GM12878 (cell line): ENCODE measurements around the gene DTNBP1. TPM values are rescaled to one million over a fixed set of nuclear protein-coding genes. Genes with fewer than 3 reads are reported as not detected.

Experiments used
- ATAC-seq: fragments of 200-7000 bp; cut with Tn5 transposase; 3 replicates; pipeline ENCODE4 v1.9.1; 2020; ENCODE audit warnings: mild to moderate bottlenecking, moderate library complexity
- BruUV-seq: library from RNA; stranded (reverse); fragments of 400-500 nt; replicated peaks from 2 replicates; lab custom pipeline; 2021; lab: Mats Ljungman, UMichigan
- CTCF ChIA-PET: fragments of 300-600 bp; sonication (Branson Sonifier 250); formaldehyde crosslinking; extraction: SDS; loops from one replicate; lab custom pipeline; 2021; ENCODE audit warnings: inconsistent platforms; lab: Yijun Ruan, JAX
- POLR2A ChIA-PET: fragments of 350-600 bp; formaldehyde crosslinking; extraction: SDS; loops from one replicate; lab custom pipeline; 2021; ENCODE audit warnings: inconsistent platforms; lab: Charles Lee
- RAD21 ChIA-PET: fragments of 300-600 bp; sonication (Branson Sonifier 250); formaldehyde crosslinking; loops from one replicate; lab custom pipeline; 2023; ENCODE audit warnings: antibody characterized with exemption; ENCODE audit not compliant: unreplicated experiment; lab: Charles Lee
- SMC1A ChIA-PET: fragments of 300-600 bp; sonication (Branson Sonifier 250); formaldehyde crosslinking; loops from one replicate; lab custom pipeline; 2023; ENCODE audit not compliant: unreplicated experiment, uncharacterized antibody; lab: Charles Lee
- DNase-seq: peaks from one replicate; pipeline ENCODE4 v3.0.0-alpha.2; 2011; ENCODE audit warnings: low read depth, low spot score
- FAIRE-seq: peaks from 3 replicates; lab custom pipeline; 2011; peaks lifted over from hg19 to GRCh38; lab: Jason Lieb, UNC
- H2AFZ ChIP-seq: 2 replicates; pipeline ENCODE4 v1.6.0; 2011; ENCODE audit warnings: low read depth, low read length, control low read depth; ENCODE audit not compliant: control insufficient read depth
- H3K27ac ChIP-seq: 2 replicates; pipeline ENCODE4 v1.5.1; 2011; ENCODE audit warnings: control low read depth; ENCODE audit not compliant: control insufficient read depth, insufficient read depth
- H3K27me3 ChIP-seq, 2 experiments: replicated peaks in 1 of 2; 2 replicates each; pipeline versions ENCODE4 v1.6.0 to v1.6.1; 2011; ENCODE audit warnings: low read length in 1 of 2; ENCODE audit not compliant: control insufficient read depth in 2 of 2, insufficient read depth in 2 of 2
- H3K36me3 ChIP-seq, 2 experiments: 2 replicates each; pipeline ENCODE4 v1.5.1; 2011; ENCODE audit warnings: low read length in 1 of 2; ENCODE audit not compliant: control insufficient read depth in 2 of 2, insufficient read depth in 2 of 2
- H3K4me1 ChIP-seq: 2 replicates; pipeline ENCODE4 v1.6.1; 2011; ENCODE audit warnings: mild to moderate bottlenecking, low read length, moderate library complexity, mixed read lengths; ENCODE audit not compliant: control insufficient read depth, insufficient read depth
- H3K4me2 ChIP-seq: 2 replicates; pipeline ENCODE4 v1.6.0; 2011; ENCODE audit warnings: control low read depth; ENCODE audit not compliant: control insufficient read depth, insufficient read depth
- H3K4me3 ChIP-seq: fragments of 200-600 bp; sonication (generic); 2 replicates; pipeline ENCODE4 v1.5.1; 2016
- H3K79me2 ChIP-seq: 2 replicates; pipeline ENCODE4 v1.6.0; 2011; ENCODE audit warnings: low read length; ENCODE audit not compliant: control insufficient read depth, insufficient read depth
- H3K9ac ChIP-seq: 2 replicates; pipeline ENCODE4 v1.8.0; 2011; ENCODE audit warnings: low read length, control low read depth, mixed read lengths; ENCODE audit not compliant: control insufficient read depth, insufficient read depth
- H3K9me3 ChIP-seq: replicated peaks from 3 replicates; pipeline ENCODE4 v1.5.1; 2011; ENCODE audit warnings: mild to moderate bottlenecking, low read length; ENCODE audit not compliant: control insufficient read depth, insufficient read depth
- H4K20me1 ChIP-seq: 2 replicates; pipeline ENCODE4 v1.6.0; 2011; ENCODE audit not compliant: control insufficient read depth, insufficient read depth
- HDAC6 ChIP-seq: fragments of 200-600 bp; sonication (generic); IDR thresholded peaks from one replicate; pipeline ENCODE4 v1.8.0; 2017; ENCODE audit warnings: antibody characterized with exemption; ENCODE audit not compliant: unreplicated experiment
- ZBTB33 ChIP-seq: fragments of 450-650 bp; IDR thresholded peaks from 2 replicates; pipeline ENCODE4 v1.6.1; 2017; ENCODE audit warnings: mild to moderate bottlenecking
- ZBTB40 ChIP-seq: fragments of 450-650 bp; IDR thresholded peaks from 2 replicates; pipeline ENCODE4 v1.6.1; 2016; ENCODE audit warnings: mild to moderate bottlenecking, moderate library complexity, borderline replicate concordance
- ZNF274 ChIP-seq: IDR thresholded peaks from one replicate; pipeline ENCODE4 v1.8.0; 2011; ENCODE audit not compliant: insufficient read length, insufficient read depth
- WGBS: methylation state at CpG from one replicate; pipeline ENCODE4 v1.1.6; 2016; ENCODE audit warnings: low lambda C conversion rate; ENCODE audit not compliant: insufficient replicate concordance, insufficient coverage; ENCODE audit errors: missing lambda C conversion rate; 5-methylcytosine and 5-hydroxymethylcytosine counted together
- in situ Hi-C: fragments of 300-500 bp; cut with MboI; formaldehyde crosslinking; loops from 9 replicates; pipeline ENCODE4 v1.14.3; 2018; ENCODE audit warnings: mixed read lengths
- intact Hi-C: fragments of 100-400 bp; cut with micrococcal nuclease; formaldehyde crosslinking; loops from one replicate; pipeline ENCODE4 v1.14.2; 2022; ENCODE audit not compliant: unreplicated experiment
- polyA plus RNA-seq, 11 experiments: library from polyadenylated mRNA; depleted of rRNA in 4 of 11; unstranded in 6 of 11; stranded (reverse) in 5 of 11; fragments of >200 nt; fragmentation: Nextera tagmentation in 4 of 11; fragmentation: Illumina TruSeq in 1 of 11; extraction: Ambion mirVana in 4 of 11; extraction: Trizol in 1 of 11; gene quantifications; 1 replicate in 1 of 11; 2 replicates in 10 of 11; pipeline versions ENCODE4 v1.2.1 to v1.2.3, GENCODE V29; 2011 to 2016; ENCODE audit warnings: inconsistent platforms in 2 of 11, missing spikeins in 2 of 11, low read depth in 1 of 11
- total RNA-seq, 4 experiments: library from RNA; depleted of rRNA in 3 of 4; stranded (reverse); fragments of >200 nt in 3 of 4; fragmentation: Illumina TruSeq in 1 of 4; extraction: Trizol in 1 of 4; gene quantifications; 2 replicates each; pipeline versions ENCODE4 v1.2.1 to v1.2.3, GENCODE V29; 2013 to 2021

DTNBP1 gene
- total and polyA plus RNA-seq, 10 of the 15 experiments (the other 5 are each of a cell fraction or from before 2014, with no cell fraction given) = 7.1 to 40.3 (median 20.1) TPM

- Histone ChIP-seq H3K36me3 (0 out of 4 replicates have a peak, but pooled peaks cover 0 to 7% of the 10 kb centered on the region in 2 experiments), H4K20me1 (no peaks in the 10 kb centered on the region), H3K9ac (no peak overlapping the region), H3K4me2 (no peak overlapping the region), H2AFZ (no peak overlapping the region), H3K79me2 (no peaks in the 10 kb centered on the region), H3K27me3 (no peaks in the 10 kb centered on the region), H3K27ac (no peak overlapping the region), H3K9me3 (no peaks in the 10 kb centered on the region; the same call in 2 of the 3 replicates), H3K4me3 (no peak overlapping the region), H3K4me1 (0 out of 2 replicates have a peak, but pooled peaks cover 7% of the 10 kb centered on the region)
- no peak for FAIRE-seq
- BruUV-seq = no TSS peak
- ATAC-seq = no peak
- ChIA-PET POLR2A (interaction anchor here (0.9 kb wide), 2 partner anchors 9 to 22 kb away, joined by 3 to 5 read pairs; no protein-coding TSS in a partner anchor), RAD21 (interaction anchor here (1.1 to 2.3 kb wide), 2 partner anchors 15 to 84 kb away, joined by 3 to 9 read pairs; no protein-coding TSS in a partner anchor), SMC1A (interaction anchor here (0.6 to 13.0 kb wide), 3 partner anchors 13 to 449 kb away, joined by 3 to 165 read pairs (median 3); no protein-coding TSS in a partner anchor), CTCF (interaction anchor here (0.7 to 4.7 kb wide), 3 partner anchors 12 to 18 kb away, joined by 4 to 33 read pairs (median 9); no protein-coding TSS in a partner anchor)
- DNase-seq = no peak
- intact Hi-C loops (no loop called here), in situ Hi-C loops (loop anchor here (25.0 kb wide), 1 partner anchor 1396 kb away; no protein-coding TSS in a partner anchor)
- 96% methylated on average over 3 of the region's 3 CpGs for WGBS
- TF ChIP-seq ZNF274 (no peak), ZBTB33 (no peak), HDAC6 (no peak), ZBTB40 (no peak)
Measured at GRCh38 chr6:15608396-15608795, 54.4 kb downstream of the DTNBP1 start.
